WTC11 (cell line): Measurements from ENCODE around the gene TTC14. TPM values are rescaled to one million over a fixed set of nuclear protein-coding genes. Genes with fewer than 3 reads are reported as not detected.

Experiments
- ATAC-seq: fragments of 200-7000 bp; cut with Tn5 transposase; 2 replicates; pipeline ENCODE4 v1.10.0; 2021; ENCODE audit warnings: mild to moderate bottlenecking, moderate library complexity
- CTCF ChIA-PET: fragments of 300-600 bp; sonication (Branson Sonifier 250); formaldehyde crosslinking; loops from one replicate; lab custom pipeline; 2021; ENCODE audit warnings: antibody characterized with exemption; lab: Charles Lee
- POLR2A ChIA-PET: fragments of 350-600 bp; sonication (Branson Sonifier 250); formaldehyde crosslinking; loops from one replicate; lab custom pipeline; 2021; ENCODE audit warnings: antibody characterized with exemption; lab: Charles Lee
- DNase-seq: peaks from one replicate; pipeline ENCODE4 v3.0.0; 2021; ENCODE audit warnings: low spot score
- H3K27ac Mint-ChIP-seq: 2 replicates; pipeline ENCODE4 v1.8.0; 2021; ENCODE audit warnings: mixed read lengths
- H3K27me3 Mint-ChIP-seq: 2 replicates; pipeline ENCODE4 v1.8.0; 2021; ENCODE audit warnings: low read depth, mild to moderate bottlenecking, moderate library complexity, mixed read lengths
- H3K36me3 Mint-ChIP-seq: 2 replicates; pipeline ENCODE4 v1.8.0; 2021; ENCODE audit warnings: mixed read lengths
- H3K4me1 Mint-ChIP-seq: 2 replicates; pipeline ENCODE4 v1.8.0; 2022; ENCODE audit warnings: mixed read lengths
- H3K4me3 Mint-ChIP-seq: 2 replicates; pipeline ENCODE4 v1.8.0; 2021; ENCODE audit warnings: mild to moderate bottlenecking, moderate library complexity, mixed read lengths
- H3K9me3 Mint-ChIP-seq: 2 replicates; pipeline ENCODE4 v1.8.0; 2021; ENCODE audit warnings: mixed read lengths
- ATF1 ChIP-seq: sonication (generic); formaldehyde crosslinking; IDR thresholded peaks from 2 replicates; pipeline ENCODE4 v1.8.1; 2023; ENCODE audit warnings: mild to moderate bottlenecking, moderate library complexity, missing genetic modification reagents
- CREB1 ChIP-seq: sonication (generic); formaldehyde crosslinking; IDR thresholded peaks from 2 replicates; pipeline ENCODE4 v1.8.0; 2023; ENCODE audit warnings: mild to moderate bottlenecking, missing genetic modification reagents
- CREM ChIP-seq: sonication (generic); formaldehyde crosslinking; IDR thresholded peaks from 2 replicates; pipeline ENCODE4 v1.8.1; 2022; ENCODE audit warnings: mild to moderate bottlenecking, missing genetic modification reagents, moderate library complexity
- HMGA2 ChIP-seq: fragments of 250-450 bp; sonication (Bioruptor Pico); IDR thresholded peaks from 2 replicates; pipeline ENCODE4 v1.4.0; 2021; ENCODE audit warnings: mild to moderate bottlenecking, moderate library complexity
- IRF2 ChIP-seq: sonication (generic); formaldehyde crosslinking; IDR thresholded peaks from 2 replicates; pipeline ENCODE4 v1.8.0; 2022; ENCODE audit warnings: low read depth, missing genetic modification reagents, borderline replicate concordance
- JUN ChIP-seq: sonication (generic); formaldehyde crosslinking; IDR thresholded peaks from 2 replicates; pipeline ENCODE4 v1.8.0; 2023; ENCODE audit warnings: mild to moderate bottlenecking, missing genetic modification reagents
- NR3C1 ChIP-seq: sonication (generic); formaldehyde crosslinking; conservative IDR thresholded peaks from 2 replicates; pipeline ENCODE4 v1.8.1; 2023; ENCODE audit warnings: low read depth, mild to moderate bottlenecking, missing genetic modification reagents
- SP1 ChIP-seq: sonication (generic); formaldehyde crosslinking; conservative IDR thresholded peaks from 2 replicates; pipeline ENCODE4 v1.8.1; 2022; ENCODE audit warnings: missing genetic modification reagents
- ZNF232 ChIP-seq: sonication (generic); formaldehyde crosslinking; IDR thresholded peaks from 2 replicates; pipeline ENCODE4 v1.8.0; 2022; ENCODE audit warnings: mild to moderate bottlenecking, missing genetic modification reagents
- ZNF263 ChIP-seq: sonication (generic); formaldehyde crosslinking; IDR thresholded peaks from 2 replicates; pipeline ENCODE4 v1.8.1; 2022; ENCODE audit warnings: low read depth, mild to moderate bottlenecking, moderate library complexity, missing genetic modification reagents
- ZNF396 ChIP-seq: fragments of 250-450 bp; sonication (Bioruptor Pico); IDR thresholded peaks from 2 replicates; pipeline ENCODE4 v1.8.0; 2021; ENCODE audit warnings: mild to moderate bottlenecking, moderate library complexity, borderline replicate concordance
- total RNA-seq: library from RNA; stranded (reverse); gene quantifications from 3 replicates; pipeline ENCODE4 v1.2.3, GENCODE V29; 2021
- TF ChIP-seq, protein P1 (sequence below): sonication (generic); formaldehyde crosslinking; conservative IDR thresholded peaks from 2 replicates; pipeline ENCODE4 v1.8.1; 2022; ENCODE audit warnings: mild to moderate bottlenecking, missing genetic modification reagents
- TF ChIP-seq, protein P2 (sequence below): sonication (generic); formaldehyde crosslinking; IDR thresholded peaks from 2 replicates; pipeline ENCODE4 v1.8.1; 2022; ENCODE audit warnings: low read depth, missing genetic modification reagents, borderline replicate concordance
- TF ChIP-seq, protein P3 (sequence below): sonication (generic); formaldehyde crosslinking; IDR thresholded peaks from 2 replicates; pipeline ENCODE4 v1.8.1; 2023; ENCODE audit warnings: mild to moderate bottlenecking, missing genetic modification reagents
- TF ChIP-seq, protein P4 (sequence below): sonication (generic); formaldehyde crosslinking; conservative IDR thresholded peaks from 2 replicates; pipeline ENCODE4 v1.8.1; 2023; ENCODE audit warnings: mild to moderate bottlenecking, low read depth, missing genetic modification reagents, moderate library complexity
- TF ChIP-seq, protein P5 (sequence below): sonication (generic); formaldehyde crosslinking; IDR thresholded peaks from 2 replicates; pipeline ENCODE4 v1.8.1; 2023; ENCODE audit warnings: mild to moderate bottlenecking, missing genetic modification reagents, borderline replicate concordance
- TF ChIP-seq, protein P6 (sequence below): fragments of 250-450 bp; sonication (Bioruptor Pico); conservative IDR thresholded peaks from 2 replicates; pipeline ENCODE4 v1.9.0; 2021; ENCODE audit warnings: mild to moderate bottlenecking

TTC14 gene
- total RNA-seq, 1 experiment from 2014 or later: 26.0 TPM

DNA sequence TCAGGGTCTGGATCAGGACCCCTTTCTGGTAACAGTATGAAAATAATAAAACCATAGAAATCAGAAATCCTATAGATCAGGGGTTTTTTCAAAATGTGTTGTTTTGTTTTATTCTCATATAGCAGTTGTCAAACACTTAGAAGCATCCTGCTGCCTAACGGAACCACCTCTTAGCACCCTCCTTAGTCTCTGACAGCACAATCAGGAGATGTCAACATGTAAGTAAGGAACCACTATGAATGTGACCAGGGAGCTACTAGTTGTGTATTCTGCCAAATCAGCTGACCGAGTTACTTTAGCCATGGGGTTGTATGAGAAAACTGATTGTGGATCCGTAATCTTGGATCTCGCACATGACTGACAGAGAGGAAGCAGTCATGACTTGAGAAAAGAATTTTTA, 55.1 kb downstream of the TTC14 start:
- peaks cover 25% of the 10 kb centered on the region for H3K4me1 Mint-ChIP-seq
- CTCF ChIA-PET: interaction anchor here (0.9 to 1.7 kb wide), 3 partner anchors 11 to 62 kb away, joined by 3 to 5 read pairs (median 3); partner anchors contain the start of gene CCDC39
- H3K27ac Mint-ChIP-seq: peak overlapping the region; percentile 49; the same call in 1 of the 2 replicates
- TF ChIP-seq CREM (CRISPR knock-in tag): no peak
- TF ChIP-seq, protein P1, sequence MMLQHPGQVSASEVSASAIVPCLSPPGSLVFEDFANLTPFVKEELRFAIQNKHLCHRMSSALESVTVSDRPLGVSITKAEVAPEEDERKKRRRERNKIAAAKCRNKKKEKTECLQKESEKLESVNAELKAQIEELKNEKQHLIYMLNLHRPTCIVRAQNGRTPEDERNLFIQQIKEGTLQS (CRISPR knock-in tag): no peak
- TF ChIP-seq, protein P2, sequence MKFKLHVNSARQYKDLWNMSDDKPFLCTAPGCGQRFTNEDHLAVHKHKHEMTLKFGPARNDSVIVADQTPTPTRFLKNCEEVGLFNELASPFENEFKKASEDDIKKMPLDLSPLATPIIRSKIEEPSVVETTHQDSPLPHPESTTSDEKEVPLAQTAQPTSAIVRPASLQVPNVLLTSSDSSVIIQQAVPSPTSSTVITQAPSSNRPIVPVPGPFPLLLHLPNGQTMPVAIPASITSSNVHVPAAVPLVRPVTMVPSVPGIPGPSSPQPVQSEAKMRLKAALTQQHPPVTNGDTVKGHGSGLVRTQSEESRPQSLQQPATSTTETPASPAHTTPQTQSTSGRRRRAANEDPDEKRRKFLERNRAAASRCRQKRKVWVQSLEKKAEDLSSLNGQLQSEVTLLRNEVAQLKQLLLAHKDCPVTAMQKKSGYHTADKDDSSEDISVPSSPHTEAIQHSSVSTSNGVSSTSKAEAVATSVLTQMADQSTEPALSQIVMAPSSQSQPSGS (CRISPR knock-in tag): no peak
- TF ChIP-seq IRF2 (CRISPR knock-in tag): no peak
- TF ChIP-seq HMGA2 (CRISPR knock-in tag): no peak
- TF ChIP-seq ZNF263 (CRISPR knock-in tag): no peak
- no peak for TF ChIP-seq CREB1 (CRISPR knock-in tag)
- TF ChIP-seq ZNF232 (CRISPR knock-in tag): no peak
- TF ChIP-seq, protein P3, sequence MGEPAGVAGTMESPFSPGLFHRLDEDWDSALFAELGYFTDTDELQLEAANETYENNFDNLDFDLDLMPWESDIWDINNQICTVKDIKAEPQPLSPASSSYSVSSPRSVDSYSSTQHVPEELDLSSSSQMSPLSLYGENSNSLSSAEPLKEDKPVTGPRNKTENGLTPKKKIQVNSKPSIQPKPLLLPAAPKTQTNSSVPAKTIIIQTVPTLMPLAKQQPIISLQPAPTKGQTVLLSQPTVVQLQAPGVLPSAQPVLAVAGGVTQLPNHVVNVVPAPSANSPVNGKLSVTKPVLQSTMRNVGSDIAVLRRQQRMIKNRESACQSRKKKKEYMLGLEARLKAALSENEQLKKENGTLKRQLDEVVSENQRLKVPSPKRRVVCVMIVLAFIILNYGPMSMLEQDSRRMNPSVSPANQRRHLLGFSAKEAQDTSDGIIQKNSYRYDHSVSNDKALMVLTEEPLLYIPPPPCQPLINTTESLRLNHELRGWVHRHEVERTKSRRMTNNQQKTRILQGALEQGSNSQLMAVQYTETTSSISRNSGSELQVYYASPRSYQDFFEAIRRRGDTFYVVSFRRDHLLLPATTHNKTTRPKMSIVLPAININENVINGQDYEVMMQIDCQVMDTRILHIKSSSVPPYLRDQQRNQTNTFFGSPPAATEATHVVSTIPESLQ: no peak
- TF ChIP-seq SP1 (CRISPR knock-in tag): no peak
- no peak for TF ChIP-seq ATF1
- TF ChIP-seq, protein P4, sequence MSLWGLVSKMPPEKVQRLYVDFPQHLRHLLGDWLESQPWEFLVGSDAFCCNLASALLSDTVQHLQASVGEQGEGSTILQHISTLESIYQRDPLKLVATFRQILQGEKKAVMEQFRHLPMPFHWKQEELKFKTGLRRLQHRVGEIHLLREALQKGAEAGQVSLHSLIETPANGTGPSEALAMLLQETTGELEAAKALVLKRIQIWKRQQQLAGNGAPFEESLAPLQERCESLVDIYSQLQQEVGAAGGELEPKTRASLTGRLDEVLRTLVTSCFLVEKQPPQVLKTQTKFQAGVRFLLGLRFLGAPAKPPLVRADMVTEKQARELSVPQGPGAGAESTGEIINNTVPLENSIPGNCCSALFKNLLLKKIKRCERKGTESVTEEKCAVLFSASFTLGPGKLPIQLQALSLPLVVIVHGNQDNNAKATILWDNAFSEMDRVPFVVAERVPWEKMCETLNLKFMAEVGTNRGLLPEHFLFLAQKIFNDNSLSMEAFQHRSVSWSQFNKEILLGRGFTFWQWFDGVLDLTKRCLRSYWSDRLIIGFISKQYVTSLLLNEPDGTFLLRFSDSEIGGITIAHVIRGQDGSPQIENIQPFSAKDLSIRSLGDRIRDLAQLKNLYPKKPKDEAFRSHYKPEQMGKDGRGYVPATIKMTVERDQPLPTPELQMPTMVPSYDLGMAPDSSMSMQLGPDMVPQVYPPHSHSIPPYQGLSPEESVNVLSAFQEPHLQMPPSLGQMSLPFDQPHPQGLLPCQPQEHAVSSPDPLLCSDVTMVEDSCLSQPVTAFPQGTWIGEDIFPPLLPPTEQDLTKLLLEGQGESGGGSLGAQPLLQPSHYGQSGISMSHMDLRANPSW (CRISPR knock-in tag): no peak
- TF ChIP-seq, protein P5, sequence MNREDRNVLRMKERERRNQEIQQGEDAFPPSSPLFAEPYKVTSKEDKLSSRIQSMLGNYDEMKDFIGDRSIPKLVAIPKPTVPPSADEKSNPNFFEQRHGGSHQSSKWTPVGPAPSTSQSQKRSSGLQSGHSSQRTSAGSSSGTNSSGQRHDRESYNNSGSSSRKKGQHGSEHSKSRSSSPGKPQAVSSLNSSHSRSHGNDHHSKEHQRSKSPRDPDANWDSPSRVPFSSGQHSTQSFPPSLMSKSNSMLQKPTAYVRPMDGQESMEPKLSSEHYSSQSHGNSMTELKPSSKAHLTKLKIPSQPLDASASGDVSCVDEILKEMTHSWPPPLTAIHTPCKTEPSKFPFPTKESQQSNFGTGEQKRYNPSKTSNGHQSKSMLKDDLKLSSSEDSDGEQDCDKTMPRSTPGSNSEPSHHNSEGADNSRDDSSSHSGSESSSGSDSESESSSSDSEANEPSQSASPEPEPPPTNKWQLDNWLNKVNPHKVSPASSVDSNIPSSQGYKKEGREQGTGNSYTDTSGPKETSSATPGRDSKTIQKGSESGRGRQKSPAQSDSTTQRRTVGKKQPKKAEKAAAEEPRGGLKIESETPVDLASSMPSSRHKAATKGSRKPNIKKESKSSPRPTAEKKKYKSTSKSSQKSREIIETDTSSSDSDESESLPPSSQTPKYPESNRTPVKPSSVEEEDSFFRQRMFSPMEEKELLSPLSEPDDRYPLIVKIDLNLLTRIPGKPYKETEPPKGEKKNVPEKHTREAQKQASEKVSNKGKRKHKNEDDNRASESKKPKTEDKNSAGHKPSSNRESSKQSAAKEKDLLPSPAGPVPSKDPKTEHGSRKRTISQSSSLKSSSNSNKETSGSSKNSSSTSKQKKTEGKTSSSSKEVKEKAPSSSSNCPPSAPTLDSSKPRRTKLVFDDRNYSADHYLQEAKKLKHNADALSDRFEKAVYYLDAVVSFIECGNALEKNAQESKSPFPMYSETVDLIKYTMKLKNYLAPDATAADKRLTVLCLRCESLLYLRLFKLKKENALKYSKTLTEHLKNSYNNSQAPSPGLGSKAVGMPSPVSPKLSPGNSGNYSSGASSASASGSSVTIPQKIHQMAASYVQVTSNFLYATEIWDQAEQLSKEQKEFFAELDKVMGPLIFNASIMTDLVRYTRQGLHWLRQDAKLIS (CRISPR knock-in tag): no peak
- TF ChIP-seq, protein P6, sequence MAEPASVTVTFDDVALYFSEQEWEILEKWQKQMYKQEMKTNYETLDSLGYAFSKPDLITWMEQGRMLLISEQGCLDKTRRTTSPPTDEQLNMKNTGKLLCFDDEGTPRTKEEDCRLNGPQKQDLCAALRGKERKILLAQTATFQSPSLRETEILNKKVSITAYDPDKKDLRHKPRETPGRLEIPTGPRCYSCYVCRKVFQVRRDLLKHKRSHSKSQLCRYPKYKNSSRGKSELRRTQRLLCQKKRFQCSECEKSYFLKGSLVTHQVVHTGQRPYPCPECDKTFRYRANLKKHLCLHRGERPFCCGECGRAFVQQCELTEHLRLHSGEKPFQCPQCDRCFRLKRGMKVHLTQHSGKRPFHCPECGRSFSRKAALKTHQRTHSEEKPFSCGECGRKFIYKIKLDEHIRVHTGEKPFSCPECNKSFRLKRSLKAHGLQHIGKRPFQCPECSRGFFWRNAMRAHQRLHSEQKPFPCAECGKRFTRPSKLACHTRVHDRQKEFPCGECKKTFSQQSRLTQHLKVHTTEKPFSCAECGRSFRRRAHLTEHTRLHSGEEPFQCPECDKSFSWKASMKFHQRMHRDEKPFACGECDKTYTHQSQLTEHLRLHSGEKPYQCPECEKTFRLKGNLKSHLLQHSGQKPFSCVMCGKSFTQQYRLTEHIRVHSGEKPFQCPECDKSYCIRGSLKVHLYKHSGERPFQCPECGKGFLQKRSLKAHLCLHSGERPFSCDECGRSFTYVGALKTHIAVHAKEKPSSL: no peak
- TF ChIP-seq ZNF396 (CRISPR knock-in tag): no peak
- no peak for TF ChIP-seq NR3C1 (CRISPR knock-in tag)
- TF ChIP-seq JUN (CRISPR knock-in tag): no peak
- TF ChIP-seq, all 79 proteins: peak for 0
- no peaks in the 10 kb centered on the region for H3K36me3 Mint-ChIP-seq
- POLR2A ChIA-PET: no interaction called here
- DNase-seq (no peak), ATAC-seq (peak; percentile 51)
- no peaks in the 10 kb centered on the region for H3K9me3 Mint-ChIP-seq
- no peaks in the 10 kb centered on the region for H3K27me3 Mint-ChIP-seq
- no peak overlapping the region for H3K4me3 Mint-ChIP-seq

Other genes starting within 250 kb of the TTC14 start
- 0.44 to 0.98 TPM in 2 of 3 replicates, not detected in the other for gene CCDC39, start 77.3 kb downstream of the TTC14 start, total RNA-seq